MM.1S (cell line): Measurements from ENCODE around the gene UBE2D2.

Experiments
- DNase-seq: peaks from one replicate; pipeline ENCODE4 v3.0.0-alpha.2; 2015
- H2AFZ ChIP-seq: fragments of 300-600 bp; sonication (generic); 2 replicates; pipeline ENCODE4 v1.6.0; 2016; ENCODE audit warnings: antibody characterized with exemption, low read length
- H3F3A ChIP-seq: fragments of 300-600 bp; sonication (generic); 2 replicates; pipeline ENCODE4 v1.6.1; 2016; ENCODE audit warnings: mild to moderate bottlenecking, antibody characterized with exemption, low read length, moderate library complexity, mixed read lengths; ENCODE audit not compliant: insufficient read depth
- H3K27ac ChIP-seq: fragments of 300-600 bp; sonication (generic); 2 replicates; pipeline ENCODE4 v1.5.1; 2016; ENCODE audit warnings: mild to moderate bottlenecking, low read length
- H3K27me3 ChIP-seq: fragments of 300-600 bp; sonication (generic); replicated peaks from 2 replicates; pipeline ENCODE4 v1.6.0; 2016; ENCODE audit warnings: low read length; ENCODE audit not compliant: insufficient read depth
- H3K36me3 ChIP-seq: fragments of 300-600 bp; sonication (generic); replicated peaks from 2 replicates; pipeline ENCODE4 v1.6.1; 2016; ENCODE audit warnings: mild to moderate bottlenecking, low read length, mixed read lengths; ENCODE audit not compliant: insufficient read depth
- H3K4me1 ChIP-seq: fragments of 300-600 bp; sonication (generic); 2 replicates; pipeline ENCODE4 v1.6.1; 2016; ENCODE audit warnings: low read length, mixed read lengths
- H3K4me2 ChIP-seq: fragments of 300-600 bp; sonication (generic); 2 replicates; pipeline ENCODE4 v1.6.0; 2016; ENCODE audit warnings: low read depth, low read length
- H3K4me3 ChIP-seq: fragments of 300-600 bp; sonication (generic); 2 replicates; pipeline ENCODE4 v1.5.1; 2016; ENCODE audit warnings: low read length, mixed read lengths
- H3K79me2 ChIP-seq: fragments of 300-600 bp; sonication (generic); 2 replicates; pipeline ENCODE4 v1.6.1; 2016; ENCODE audit warnings: mixed run types, low read length, mixed read lengths
- H3K9ac ChIP-seq: fragments of 300-600 bp; sonication (generic); 2 replicates; pipeline ENCODE4 v1.6.1; 2016; ENCODE audit warnings: low read length, mixed read lengths
- H3K9me2 ChIP-seq: fragments of 300-600 bp; sonication (generic); replicated peaks from 2 replicates; pipeline ENCODE4 v1.6.1; 2016; ENCODE audit warnings: mild to moderate bottlenecking, low read length, mixed read lengths; ENCODE audit not compliant: insufficient read depth
- H3K9me3 ChIP-seq: fragments of 300-600 bp; sonication (generic); replicated peaks from 2 replicates; pipeline ENCODE4 v1.6.1; 2016; ENCODE audit warnings: mild to moderate bottlenecking, low read length, mixed read lengths; ENCODE audit not compliant: insufficient read depth
- H4K20me1 ChIP-seq: fragments of 300-600 bp; sonication (generic); 2 replicates; pipeline ENCODE4 v1.6.1; 2016; ENCODE audit warnings: mild to moderate bottlenecking, low read length, moderate library complexity, mixed read lengths; ENCODE audit not compliant: insufficient read depth
- CTCF ChIP-seq: fragments of 300-600 bp; sonication (generic); IDR thresholded peaks from 2 replicates; pipeline ENCODE4 v1.5.1; 2016; ENCODE audit warnings: antibody characterized with exemption, low read length, mixed read lengths
- EZH2 ChIP-seq: fragments of 300-600 bp; sonication (generic); optimal IDR thresholded peaks from 2 replicates; pipeline ENCODE3; 2017; ENCODE audit warnings: low read depth, mild to moderate bottlenecking, antibody characterized with exemption, low read length, mixed read lengths
- EZH2phosphoT487 ChIP-seq: fragments of 300-600 bp; sonication (generic); IDR thresholded peaks from 2 replicates; pipeline ENCODE4 v1.6.1; 2018; ENCODE audit warnings: antibody characterized with exemption, low read length

Gene UBE2D2

GRCh38 chr5:139513852-139514485 is 47.2 kb upstream of the UBE2D2 start:
- Histone ChIP-seq H3K4me3 (no peak overlapping the region), H3K79me2 (no peaks in the 10 kb centered on the region), H3F3A (peaks cover 8% of the 10 kb centered on the region), H2AFZ (no peak overlapping the region), H3K9me2 (no peaks in the 10 kb centered on the region), H3K4me1 (peaks cover 7% of the 10 kb centered on the region; the same call in 1 of the 2 replicates), H3K27ac (no peak overlapping the region), H3K9me3 (no peaks in the 10 kb centered on the region), H3K4me2 (no peak overlapping the region), H3K9ac (no peak overlapping the region; the same call in 1 of the 2 replicates), H3K27me3 (no peaks in the 10 kb centered on the region), H3K36me3 (no peaks in the 10 kb centered on the region), H4K20me1 (no peaks in the 10 kb centered on the region)
- no peak for TF ChIP-seq CTCF
- no peak for DNase-seq

- Histone ChIP-seq H3K4me3 (no peak overlapping the region), H3F3A (peaks cover 8% of the 10 kb centered on the region), H3K27me3 (no peaks in the 10 kb centered on the region), H3K79me2 (no peaks in the 10 kb centered on the region), H3K9ac (no peak overlapping the region), H3K4me1 (peaks cover 7% of the 10 kb centered on the region; the same call in 1 of the 2 replicates), H3K36me3 (no peaks in the 10 kb centered on the region), H4K20me1 (no peaks in the 10 kb centered on the region), H3K27ac (no peak overlapping the region), H2AFZ (no peak overlapping the region), H3K9me2 (no peaks in the 10 kb centered on the region), H3K9me3 (no peaks in the 10 kb centered on the region), H3K4me2 (no peak overlapping the region)
- no peak for DNase-seq
- TF ChIP-seq CTCF (no peak), EZH2 (no peak), EZH2phosphoT487 (no peak)
Measured at GRCh38 chr5:139514486-139514856, 46.7 kb upstream of the UBE2D2 start.

DNA sequence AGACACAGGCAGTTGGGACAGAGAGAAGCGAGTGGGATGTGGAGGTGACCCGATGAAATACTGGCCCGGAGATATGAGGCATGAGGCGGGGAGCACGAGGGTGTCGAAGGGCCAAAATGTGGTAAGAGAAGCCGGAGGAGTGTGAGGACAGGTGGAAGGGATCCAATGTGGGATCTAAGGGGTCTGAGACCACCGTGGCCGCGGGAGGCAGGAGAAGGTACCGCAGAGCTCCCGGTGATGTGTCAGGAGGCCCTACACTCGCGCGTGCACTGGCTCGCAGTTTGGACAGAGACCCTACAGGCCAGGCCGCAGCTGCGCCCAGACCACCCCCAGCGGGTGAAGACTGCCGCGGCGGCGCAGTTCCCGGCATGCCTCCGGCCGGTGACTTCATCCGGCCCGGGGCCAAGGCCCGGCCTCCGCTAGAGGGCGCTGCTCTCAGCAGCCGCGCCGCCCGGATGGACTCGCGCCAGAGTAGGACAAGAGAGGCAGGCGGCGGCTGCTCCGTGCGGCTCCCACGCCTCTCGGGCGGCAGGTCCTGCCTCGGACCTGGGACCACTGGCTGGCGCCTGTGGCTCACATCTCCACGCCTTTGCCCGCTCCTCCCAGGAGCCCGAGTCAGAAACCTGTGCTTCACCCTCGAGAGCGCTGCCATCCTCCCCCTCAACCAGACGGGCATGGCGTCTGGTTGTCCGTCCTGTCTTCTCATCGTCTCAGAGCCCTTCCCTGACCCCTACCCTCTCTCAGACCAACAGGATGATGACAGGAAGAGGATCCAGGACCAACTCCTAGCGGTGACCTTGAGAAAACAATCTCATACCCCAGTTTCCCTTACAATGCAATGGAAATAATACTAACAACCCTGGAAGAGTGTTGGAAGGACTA is 43.2 kb upstream of the UBE2D2 start:
- Histone ChIP-seq H4K20me1 (no peaks in the 10 kb centered on the region), H3F3A (peaks cover 2% of the 10 kb centered on the region; the same call in 1 of the 2 replicates), H3K9me2 (no peaks in the 10 kb centered on the region), H3K27me3 (no peaks in the 10 kb centered on the region), H3K4me3 (peak overlapping the region; percentile 76), H3K36me3 (no peaks in the 10 kb centered on the region), H3K27ac (peak overlapping the region; percentile 21; the same call in 1 of the 2 replicates), H3K79me2 (no peaks in the 10 kb centered on the region), H3K4me1 (no peaks in the 10 kb centered on the region; the same call in 1 of the 2 replicates), H3K4me2 (peak overlapping the region; percentile 100), H3K9me3 (no peaks in the 10 kb centered on the region), H2AFZ (peak overlapping the region; percentile 98), H3K9ac (peak overlapping the region; percentile 83)
- peak; percentile 85 for DNase-seq
- TF ChIP-seq CTCF (peak; percentile 92), EZH2 (no peak)
